ENCODE data around the gene GRK7. TPM values are rescaled to one million over a fixed set of nuclear protein-coding genes. Genes with fewer than 3 reads are reported as not detected.
A peak's percentile ranks its signal among the peaks of the same experiment; 100 is the strongest.

Gene GRK7
- total RNA-seq, 1 experiment from 2014 or later, result not detected

GRCh38 chr3:141782386-141782932 lies 19.3 kb downstream of the GRK7 start:
- Histone ChIP-seq H4K20me1 (ENCODE audit: insufficient read depth) (no peaks in the 10 kb centered on the region), H3K4me3 (replicated peaks in 1 of 2; ENCODE audit: low read depth in 1 of 2, low read length in 2 of 2) (no peak overlapping the region), H3K79me2 (ENCODE audit: insufficient read depth, low read length) (no peaks in the 10 kb centered on the region), H3K9me3 (ENCODE audit: control insufficient read depth in 1 of 2, insufficient read depth in 1 of 2, low read depth in 1 of 2, low read length in 2 of 2) (no peaks in the 10 kb centered on the region), H3K36me3 (ENCODE audit: control insufficient read depth in 1 of 2, insufficient read depth in 2 of 2, low read length in 2 of 2) (no peaks in the 10 kb centered on the region), H2AFZ (ENCODE audit: low read depth, low read length, poor library complexity, severe bottlenecking) (no peak overlapping the region), H3K9me2 (ENCODE audit: insufficient read depth) (no peaks in the 10 kb centered on the region), H3K27me3 (ENCODE audit: insufficient read depth, low read length) (no peaks in the 10 kb centered on the region), H3K4me2 (ENCODE audit: low read length) (no peak overlapping the region), H3K4me1 (ENCODE audit: control insufficient read depth in 1 of 2, insufficient read depth in 2 of 2, low read length in 2 of 2) (no peaks in the 10 kb centered on the region), H3K9ac (ENCODE audit: low read length) (no peak overlapping the region), H3K27ac (ENCODE audit: low read depth, low read length) (no peak overlapping the region)
- ATAC-seq (peak; percentile 82), DNase-seq (ENCODE audit: low read depth, low spot score) (peak; percentile 22)
- TF ChIP-seq EGR1 (IDR thresholded peaks at IDR 0.05; ENCODE audit: low read depth) (no peak), CTCF (IDR thresholded peaks at IDR 0.05 in 2 of 3, conservative IDR thresholded peaks at IDR 0.05 in 1 of 3; ENCODE audit: borderline replicate concordance in 1 of 3, insufficient read depth in 1 of 3, low read depth in 2 of 3, low read length in 2 of 3) (peak in 2 of 3 experiments; percentile 16 to 24; a peak in 2 of 6 replicates), JUND (IDR thresholded peaks at IDR 0.05) (no peak), TCF7L2 (IDR thresholded peaks at IDR 0.05; ENCODE audit: borderline replicate concordance, extremely low read depth, insufficient read depth, insufficient read length) (no peak), RAD21 (IDR thresholded peaks at IDR 0.05; ENCODE audit: low read depth) (peak; percentile 57), FOSL1 (IDR thresholded peaks at IDR 0.05; ENCODE audit: low read depth) (no peak), YY1 (IDR thresholded peaks at IDR 0.05; ENCODE audit: extremely low read depth, insufficient replicate concordance, low read depth, low read length) (no peak)
- ChIA-PET CTCF (interaction anchor here (0.5 to 0.7 kb wide), 2 partner anchors 41 to 93 kb away, joined by 3 to 4 read pairs; no protein-coding TSS in a partner anchor), RAD21 (ENCODE audit: low non-redundant PET in 1 of 2, low total read pairs in 2 of 2, uncharacterized antibody in 2 of 2, unreplicated experiment in 2 of 2) (no interaction called here), POLR2A (no interaction called here)
- intact Hi-C loops (cut with micrococcal nuclease), result no loop called here
- no TSS peak for BruUV-seq (replicated peaks)

- CTCF ChIA-PET, result no interaction called here
- no peaks in the 10 kb centered on the region for H3K79me2 ChIP-seq (ENCODE audit: insufficient read depth, low read length)
- TF ChIP-seq YY1 (IDR thresholded peaks at IDR 0.05; ENCODE audit: extremely low read depth, insufficient replicate concordance, low read depth, low read length) (no peak), ZNF274 (IDR thresholded peaks at IDR 0.05; ENCODE audit: low read depth, low read length) (no peak), EGR1 (IDR thresholded peaks at IDR 0.05; ENCODE audit: low read depth) (no peak), ZBTB33 (IDR thresholded peaks at IDR 0.05; ENCODE audit: extremely low read depth, insufficient replicate concordance, low read length) (no peak)
- no peaks in the 10 kb centered on the region for H3K36me3 ChIP-seq (ENCODE audit: control insufficient read depth in 1 of 2, insufficient read depth in 2 of 2, low read length in 2 of 2)
- no peaks in the 10 kb centered on the region for H4K20me1 ChIP-seq (ENCODE audit: insufficient read depth)
- no peaks in the 10 kb centered on the region for H3K9me3 ChIP-seq (ENCODE audit: control insufficient read depth in 1 of 2, insufficient read depth in 1 of 2, low read depth in 1 of 2, low read length in 2 of 2)
- no peaks in the 10 kb centered on the region for H3K9me2 ChIP-seq (ENCODE audit: insufficient read depth)
- DNase-seq (ENCODE audit: low read depth, low spot score), result no peak
- H3K27me3 ChIP-seq (ENCODE audit: insufficient read depth, low read length), result no peaks in the 10 kb centered on the region
- H2AFZ ChIP-seq (ENCODE audit: low read depth, low read length, poor library complexity, severe bottlenecking), result no peak overlapping the region
- POLR2A ChIA-PET, result no interaction called here
- no peak for ATAC-seq
- H3K4me3 ChIP-seq (replicated peaks in 1 of 2; ENCODE audit: low read depth in 1 of 2, low read length in 2 of 2), result no peak overlapping the region
- H3K4me2 ChIP-seq (ENCODE audit: low read length), result no peak overlapping the region
- H3K9ac ChIP-seq (ENCODE audit: low read length), result no peak overlapping the region
- RAD21 ChIA-PET (ENCODE audit: low non-redundant PET in 1 of 2, low total read pairs in 2 of 2, uncharacterized antibody in 2 of 2, unreplicated experiment in 2 of 2), result no interaction called here
- intact Hi-C loops (cut with micrococcal nuclease), result no loop called here
- no TSS peak for BruUV-seq (replicated peaks)
- H3K4me1 ChIP-seq (ENCODE audit: control insufficient read depth in 1 of 2, insufficient read depth in 2 of 2, low read length in 2 of 2), result no peaks in the 10 kb centered on the region
- no peak overlapping the region for H3K27ac ChIP-seq (ENCODE audit: low read depth, low read length)
Observed at GRCh38 chr3:141783632-141784031, 20.4 kb downstream of the GRK7 start.
